ENCODE results near the gene KCNAB2.

Gene KCNAB2

DNA sequence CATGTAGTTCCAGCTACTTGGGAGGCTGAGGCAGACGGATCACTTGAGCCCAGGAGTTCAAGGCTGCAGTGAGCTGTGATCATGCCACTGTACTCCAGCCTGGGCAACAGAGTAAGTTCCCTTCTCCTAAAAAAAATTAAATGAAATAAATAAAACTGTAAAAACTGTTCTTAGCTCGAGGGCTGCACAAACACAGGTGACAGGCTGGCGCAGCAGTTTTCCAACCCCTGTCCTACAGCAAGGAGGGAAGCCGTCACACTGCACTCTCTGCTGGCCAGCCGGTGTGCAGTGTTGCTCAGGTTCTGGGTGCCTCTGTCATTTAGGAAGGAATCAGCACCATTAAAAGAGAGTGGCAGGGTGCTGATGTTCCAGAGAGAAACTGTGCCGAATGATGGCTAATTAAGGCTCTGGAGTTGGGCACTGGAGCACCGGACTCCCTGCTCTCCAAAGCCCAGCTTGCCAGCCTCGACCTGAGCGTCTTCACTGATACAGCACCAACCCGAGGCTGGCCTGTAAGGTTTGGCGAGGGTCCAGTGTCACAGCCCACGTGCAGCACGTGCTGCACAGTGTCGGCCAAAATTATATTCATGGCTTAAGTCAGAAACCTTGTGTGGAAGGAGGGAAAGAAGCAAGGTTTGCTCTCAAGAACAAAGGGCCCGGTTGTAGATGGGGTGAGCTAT lies 26.4 kb upstream of the KCNAB2 start:
- Histone ChIP-seq H3K9ac (ENCODE audit: low read length) (no peak overlapping the region), H3K9me2 (replicated peaks; ENCODE audit: insufficient read depth, low read length) (no peaks in the 10 kb centered on the region), H3K27ac (ENCODE audit: low read length) (no peak overlapping the region), H4K20me1 (ENCODE audit: insufficient read depth, low read length) (no peaks in the 10 kb centered on the region), H3F3A (ENCODE audit: insufficient read depth, low read length) (peaks cover 8% of the 10 kb centered on the region), H3K9me3 (replicated peaks; ENCODE audit: insufficient read depth, low read length) (no peaks in the 10 kb centered on the region), H3K27me3 (replicated peaks; ENCODE audit: insufficient read depth, low read length) (no peaks in the 10 kb centered on the region), H2AFZ (ENCODE audit: low read length) (no peak overlapping the region), H3K4me1 (ENCODE audit: low read length) (peaks cover 4% of the 10 kb centered on the region; the same call in 1 of the 2 replicates), H3K4me2 (ENCODE audit: low read depth, low read length) (no peak overlapping the region), H3K4me3 (ENCODE audit: low read length) (no peak overlapping the region), H3K79me2 (ENCODE audit: low read length) (peaks cover 11% of the 10 kb centered on the region), H3K36me3 (replicated peaks; ENCODE audit: insufficient read depth, low read length) (no peaks in the 10 kb centered on the region; the same call in 1 of the 2 replicates)
- DNase-seq, result no peak
- TF ChIP-seq EZH2phosphoT487 (IDR thresholded peaks at IDR 0.05; ENCODE audit: low read length), result no peak
- TF ChIP-seq EZH2 (optimal IDR thresholded peaks at IDR 0.05; ENCODE audit: low read depth, low read length), result no peak
- TF ChIP-seq, protein P1, sequence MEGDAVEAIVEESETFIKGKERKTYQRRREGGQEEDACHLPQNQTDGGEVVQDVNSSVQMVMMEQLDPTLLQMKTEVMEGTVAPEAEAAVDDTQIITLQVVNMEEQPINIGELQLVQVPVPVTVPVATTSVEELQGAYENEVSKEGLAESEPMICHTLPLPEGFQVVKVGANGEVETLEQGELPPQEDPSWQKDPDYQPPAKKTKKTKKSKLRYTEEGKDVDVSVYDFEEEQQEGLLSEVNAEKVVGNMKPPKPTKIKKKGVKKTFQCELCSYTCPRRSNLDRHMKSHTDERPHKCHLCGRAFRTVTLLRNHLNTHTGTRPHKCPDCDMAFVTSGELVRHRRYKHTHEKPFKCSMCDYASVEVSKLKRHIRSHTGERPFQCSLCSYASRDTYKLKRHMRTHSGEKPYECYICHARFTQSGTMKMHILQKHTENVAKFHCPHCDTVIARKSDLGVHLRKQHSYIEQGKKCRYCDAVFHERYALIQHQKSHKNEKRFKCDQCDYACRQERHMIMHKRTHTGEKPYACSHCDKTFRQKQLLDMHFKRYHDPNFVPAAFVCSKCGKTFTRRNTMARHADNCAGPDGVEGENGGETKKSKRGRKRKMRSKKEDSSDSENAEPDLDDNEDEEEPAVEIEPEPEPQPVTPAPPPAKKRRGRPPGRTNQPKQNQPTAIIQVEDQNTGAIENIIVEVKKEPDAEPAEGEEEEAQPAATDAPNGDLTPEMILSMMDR (IDR thresholded peaks at IDR 0.05; ENCODE audit: low read length), result no peak

DNA sequence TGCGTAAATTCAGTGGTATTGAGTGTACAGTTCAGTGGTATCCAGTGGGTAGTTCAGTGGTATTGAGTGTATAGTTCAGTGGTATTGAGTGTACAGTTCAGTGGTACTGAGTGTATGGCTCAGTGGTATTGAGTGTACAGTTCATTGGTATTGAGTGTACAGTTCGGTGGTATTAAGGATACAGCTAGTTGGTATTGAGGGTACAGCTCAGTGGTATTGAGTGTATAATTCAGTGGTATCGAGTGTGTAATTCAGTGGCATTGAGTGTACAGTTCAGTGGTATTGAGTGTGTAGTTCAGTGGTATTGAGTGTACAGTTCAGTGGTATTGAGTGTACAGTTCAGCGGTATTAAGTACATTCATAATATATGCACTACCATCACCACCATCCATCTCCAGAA lies 23.5 kb upstream of the KCNAB2 start:
- Histone ChIP-seq H4K20me1 (ENCODE audit: insufficient read depth, low read length) (no peaks in the 10 kb centered on the region), H3K4me2 (ENCODE audit: low read depth, low read length) (no peak overlapping the region), H3K9me3 (replicated peaks; ENCODE audit: insufficient read depth, low read length) (no peaks in the 10 kb centered on the region), H3K27ac (ENCODE audit: low read length) (no peak overlapping the region), H3K27me3 (replicated peaks; ENCODE audit: insufficient read depth, low read length) (no peaks in the 10 kb centered on the region), H3K4me1 (ENCODE audit: low read length) (peaks cover 16% of the 10 kb centered on the region), H3K36me3 (replicated peaks; ENCODE audit: insufficient read depth, low read length) (no peaks in the 10 kb centered on the region; the same call in 1 of the 2 replicates), H2AFZ (ENCODE audit: low read length) (no peak overlapping the region), H3K79me2 (ENCODE audit: low read length) (peaks cover 26% of the 10 kb centered on the region), H3K9ac (ENCODE audit: low read length) (no peak overlapping the region), H3F3A (ENCODE audit: insufficient read depth, low read length) (peaks cover 21% of the 10 kb centered on the region), H3K4me3 (ENCODE audit: low read length) (no peak overlapping the region), H3K9me2 (replicated peaks; ENCODE audit: insufficient read depth, low read length) (no peaks in the 10 kb centered on the region)
- no peak for DNase-seq
- TF ChIP-seq EZH2 (optimal IDR thresholded peaks at IDR 0.05; ENCODE audit: low read depth, low read length) (no peak), EZH2phosphoT487 (IDR thresholded peaks at IDR 0.05; ENCODE audit: low read length) (no peak)
- TF ChIP-seq, protein P1 (IDR thresholded peaks at IDR 0.05; ENCODE audit: low read length), result no peak

DNA sequence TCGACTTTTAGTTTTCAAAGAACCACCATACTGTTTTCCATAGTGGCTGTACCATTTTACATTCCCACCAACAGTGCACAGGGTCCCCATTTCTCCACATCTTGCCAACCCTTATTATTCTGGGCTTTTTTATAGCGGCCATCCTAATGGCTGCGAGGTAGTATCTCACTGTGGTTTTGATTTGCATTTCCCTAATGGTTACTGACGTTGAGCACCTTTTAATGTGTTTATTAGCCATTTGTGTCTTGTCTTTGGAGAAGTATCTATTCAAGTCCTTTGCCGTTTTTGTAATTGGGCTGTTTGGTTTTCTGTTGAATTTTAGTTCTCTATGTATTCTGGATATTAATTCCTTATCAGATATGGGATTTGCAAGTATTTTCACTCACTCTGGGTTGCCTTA lies 22.3 kb upstream of the KCNAB2 start:
- no peak overlapping the region for H3K27ac ChIP-seq (ENCODE audit: low read length)
- H3K27me3 ChIP-seq (replicated peaks; ENCODE audit: insufficient read depth, low read length), result no peaks in the 10 kb centered on the region
- H3K4me3 ChIP-seq (ENCODE audit: low read length), result no peak overlapping the region
- H3K36me3 ChIP-seq (replicated peaks; ENCODE audit: insufficient read depth, low read length), result no peaks in the 10 kb centered on the region; the same call in 1 of the 2 replicates
- H3K9me2 ChIP-seq (replicated peaks; ENCODE audit: insufficient read depth, low read length), result no peaks in the 10 kb centered on the region
- TF ChIP-seq, protein P1 (IDR thresholded peaks at IDR 0.05; ENCODE audit: low read length), result no peak
- no peak for TF ChIP-seq EZH2phosphoT487 (IDR thresholded peaks at IDR 0.05; ENCODE audit: low read length)
- TF ChIP-seq EZH2 (optimal IDR thresholded peaks at IDR 0.05; ENCODE audit: low read depth, low read length), result no peak
- H3K9ac ChIP-seq (ENCODE audit: low read length), result no peak overlapping the region
- peaks cover 21% of the 10 kb centered on the region for H3F3A ChIP-seq (ENCODE audit: insufficient read depth, low read length)
- H3K4me2 ChIP-seq (ENCODE audit: low read depth, low read length), result no peak overlapping the region
- no peak overlapping the region for H2AFZ ChIP-seq (ENCODE audit: low read length)
- H3K9me3 ChIP-seq (replicated peaks; ENCODE audit: insufficient read depth, low read length), result no peaks in the 10 kb centered on the region
- DNase-seq, result no peak
- no peaks in the 10 kb centered on the region for H4K20me1 ChIP-seq (ENCODE audit: insufficient read depth, low read length)
- peaks cover 37% of the 10 kb centered on the region for H3K79me2 ChIP-seq (ENCODE audit: low read length)
- peaks cover 21% of the 10 kb centered on the region for H3K4me1 ChIP-seq (ENCODE audit: low read length)

Data from MM.1S (cell line).